Measurements from ENCODE around the gene PRR15. TPM values are rescaled to one million over a fixed set of nuclear protein-coding genes. Genes with fewer than 3 reads are reported as not detected.
A peak's percentile ranks its signal among the peaks of the same experiment; 100 is the strongest.

Gene PRR15
- total RNA-seq, 1 experiment from 2014 or later = 2.9 TPM

DNA sequence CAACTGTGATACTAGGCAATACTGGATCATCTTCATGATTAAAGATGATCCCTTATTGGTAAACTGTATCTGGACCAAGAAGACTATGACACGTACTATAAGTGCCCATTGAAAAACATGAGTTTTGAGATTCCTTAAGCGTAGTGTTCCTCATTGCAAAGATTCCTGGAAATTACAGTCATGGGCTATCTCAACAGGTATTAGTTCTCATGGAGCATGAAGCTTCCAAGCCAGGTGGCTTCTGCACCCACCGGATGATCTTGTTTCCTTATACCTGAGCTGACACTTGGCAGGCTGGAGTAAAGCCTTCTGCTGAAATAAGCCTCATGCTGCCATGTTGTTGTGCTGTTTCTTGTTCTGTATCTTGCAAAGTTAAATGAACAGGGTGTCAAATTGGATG is 8.6 kb upstream of the PRR15 start (continued):
- TF ChIP-seq, protein P1, sequence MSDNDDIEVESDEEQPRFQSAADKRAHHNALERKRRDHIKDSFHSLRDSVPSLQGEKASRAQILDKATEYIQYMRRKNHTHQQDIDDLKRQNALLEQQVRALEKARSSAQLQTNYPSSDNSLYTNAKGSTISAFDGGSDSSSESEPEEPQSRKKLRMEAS (IDR thresholded peaks at IDR 0.05) = no peak

DNA sequence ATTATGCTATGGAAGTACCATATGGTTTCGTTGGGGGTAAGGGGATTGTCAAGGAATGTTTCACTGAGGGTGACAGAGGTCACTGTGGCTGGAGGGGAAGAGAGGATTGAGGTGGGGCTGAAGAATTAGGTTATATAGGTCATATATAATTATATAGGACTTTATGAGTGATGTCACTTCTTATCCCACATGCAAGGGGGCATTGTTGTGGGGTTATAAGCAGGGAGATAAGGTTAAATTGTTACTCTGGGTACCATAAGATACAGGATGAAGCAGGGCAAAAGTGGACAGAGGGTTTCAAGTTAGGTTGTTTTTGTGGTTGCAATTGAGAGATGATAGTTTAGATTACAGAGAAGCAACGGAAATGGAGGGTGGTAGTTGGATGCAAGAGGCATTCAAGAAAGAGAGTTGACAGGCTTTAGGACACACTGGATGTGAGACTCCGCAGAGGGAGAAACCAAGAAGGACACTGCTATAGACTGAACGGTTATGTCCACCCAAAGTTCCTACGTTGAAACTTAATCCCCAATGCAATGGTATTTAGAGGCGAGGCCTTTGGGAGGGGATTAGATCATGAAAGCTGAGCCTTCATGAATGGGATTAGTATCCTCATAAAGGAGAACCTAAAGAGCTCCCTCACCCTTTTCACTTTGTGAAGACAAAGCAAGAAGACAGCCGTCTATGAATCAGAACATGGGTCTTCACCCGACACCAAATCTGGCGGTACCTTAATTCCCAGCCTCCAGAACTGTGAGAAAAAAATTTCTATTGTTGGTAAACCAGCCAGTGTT is 7.0 kb upstream of the PRR15 start:
- RAD21 ChIA-PET (ENCODE audit: low non-redundant PET in 1 of 2, low total read pairs in 2 of 2, uncharacterized antibody in 2 of 2, unreplicated experiment in 2 of 2) = no interaction called here
- no peak for DNase-seq (ENCODE audit: low read depth, low spot score)

More for the DNA sequence above, 7.0 kb upstream of the PRR15 start:
- Histone ChIP-seq H3K79me2 (ENCODE audit: insufficient read depth, low read length) (no peaks in the 10 kb centered on the region), H3K4me3 (replicated peaks in 1 of 2; ENCODE audit: low read depth in 1 of 2, low read length in 2 of 2) (no peak overlapping the region), H3K27me3 (ENCODE audit: insufficient read depth, low read length) (no peaks in the 10 kb centered on the region), H3K9me2 (ENCODE audit: insufficient read depth) (no peaks in the 10 kb centered on the region), H3K4me1 (ENCODE audit: control insufficient read depth in 1 of 2, insufficient read depth in 2 of 2, low read length in 2 of 2) (no peaks in the 10 kb centered on the region), H3K9ac (ENCODE audit: low read length) (no peak overlapping the region), H3K36me3 (ENCODE audit: control insufficient read depth in 1 of 2, insufficient read depth in 2 of 2, low read length in 2 of 2) (no peaks in the 10 kb centered on the region), H2AFZ (ENCODE audit: low read depth, low read length, poor library complexity, severe bottlenecking) (no peak overlapping the region), H3K9me3 (ENCODE audit: control insufficient read depth in 1 of 2, insufficient read depth in 1 of 2, low read depth in 1 of 2, low read length in 2 of 2) (no peaks in the 10 kb centered on the region), H3K27ac (ENCODE audit: low read depth, low read length) (no peak overlapping the region), H3K4me2 (ENCODE audit: low read length) (no peak overlapping the region), H4K20me1 (ENCODE audit: insufficient read depth) (no peaks in the 10 kb centered on the region)
- intact Hi-C loops (cut with micrococcal nuclease) = no loop called here
- ATAC-seq = no peak
- no TSS peak for BruUV-seq (replicated peaks)
- ChIA-PET POLR2A (no interaction called here), CTCF (no interaction called here)
- TF ChIP-seq RAD21 (IDR thresholded peaks at IDR 0.05; ENCODE audit: low read depth) = peak; percentile 22; the same call in 1 of the 2 replicates
- no peak for TF ChIP-seq YY1 (IDR thresholded peaks at IDR 0.05; ENCODE audit: extremely low read depth, insufficient replicate concordance, low read depth, low read length)
- TF ChIP-seq, protein P2, sequence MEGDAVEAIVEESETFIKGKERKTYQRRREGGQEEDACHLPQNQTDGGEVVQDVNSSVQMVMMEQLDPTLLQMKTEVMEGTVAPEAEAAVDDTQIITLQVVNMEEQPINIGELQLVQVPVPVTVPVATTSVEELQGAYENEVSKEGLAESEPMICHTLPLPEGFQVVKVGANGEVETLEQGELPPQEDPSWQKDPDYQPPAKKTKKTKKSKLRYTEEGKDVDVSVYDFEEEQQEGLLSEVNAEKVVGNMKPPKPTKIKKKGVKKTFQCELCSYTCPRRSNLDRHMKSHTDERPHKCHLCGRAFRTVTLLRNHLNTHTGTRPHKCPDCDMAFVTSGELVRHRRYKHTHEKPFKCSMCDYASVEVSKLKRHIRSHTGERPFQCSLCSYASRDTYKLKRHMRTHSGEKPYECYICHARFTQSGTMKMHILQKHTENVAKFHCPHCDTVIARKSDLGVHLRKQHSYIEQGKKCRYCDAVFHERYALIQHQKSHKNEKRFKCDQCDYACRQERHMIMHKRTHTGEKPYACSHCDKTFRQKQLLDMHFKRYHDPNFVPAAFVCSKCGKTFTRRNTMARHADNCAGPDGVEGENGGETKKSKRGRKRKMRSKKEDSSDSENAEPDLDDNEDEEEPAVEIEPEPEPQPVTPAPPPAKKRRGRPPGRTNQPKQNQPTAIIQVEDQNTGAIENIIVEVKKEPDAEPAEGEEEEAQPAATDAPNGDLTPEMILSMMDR (IDR thresholded peaks at IDR 0.05 in 2 of 3, conservative IDR thresholded peaks at IDR 0.05 in 1 of 3; ENCODE audit: borderline replicate concordance in 1 of 3, insufficient read depth in 1 of 3, low read depth in 2 of 3, low read length in 2 of 3) = peak; percentile 8 to 38 (median 18); a peak in 2 of 6 replicates
